HG03095 (cell line): ENCODE measurements around the gene NUDT16.
"Not testable (repeated sequence)": the region's sequence is repeated elsewhere in the genome, so short reads cannot be mapped to it uniquely, and the experiment has no call there.

Experiments used
- ATAC-seq: cut with Tn5 transposase; IDR thresholded peaks from one replicate; pipeline ENCODE4 v1.9.1; 2021; ENCODE audit warnings: moderate library complexity; ENCODE audit not compliant: unreplicated experiment

The NUDT16 gene

GRCh38 chr3:131381445-131382291 is at the start of gene NUDT16:
NUDT16 (plus strand) TSS chr3:131381774; CDS start chr3:131381805, 31 bp downstream.
- ATAC-seq: peak; percentile 99

- no peak for ATAC-seq
Observed at GRCh38 chr3:131338948-131339640, 42.5 kb upstream of the NUDT16 start.

- ATAC-seq: no peak
Observed at GRCh38 chr3:131341761-131342160, 39.8 kb upstream of the NUDT16 start.

- ATAC-seq: no peak
Observed at GRCh38 chr3:131348911-131349310, 32.7 kb upstream of the NUDT16 start.

GRCh38 chr3:131349454-131349853 is 32.1 kb upstream of the NUDT16 start:
- no peak for ATAC-seq

GRCh38 chr3:131349946-131350347 is 31.6 kb upstream of the NUDT16 start:
- ATAC-seq: no peak

- ATAC-seq: no peak
Observed at GRCh38 chr3:131350506-131350905, 31.1 kb upstream of the NUDT16 start.

- no peak for ATAC-seq
Observed at GRCh38 chr3:131353016-131353877, 28.3 kb upstream of the NUDT16 start.

- no peak for ATAC-seq
Observed at GRCh38 chr3:131353986-131354385, 27.6 kb upstream of the NUDT16 start.

- ATAC-seq: no peak
Observed at GRCh38 chr3:131356006-131356595, 25.5 kb upstream of the NUDT16 start.

GRCh38 chr3:131357275-131357674 is 24.3 kb upstream of the NUDT16 start:
- no peak for ATAC-seq

- ATAC-seq: no peak
Observed at GRCh38 chr3:131360191-131360755, 21.3 kb upstream of the NUDT16 start.

GRCh38 chr3:131361066-131361463 is 20.5 kb upstream of the NUDT16 start:
- not testable (repeated sequence) for ATAC-seq

- ATAC-seq: no peak
Observed at GRCh38 chr3:131361464-131362421, 19.8 kb upstream of the NUDT16 start.

- ATAC-seq: no peak
Observed at GRCh38 chr3:131363275-131363674, 18.3 kb upstream of the NUDT16 start.

GRCh38 chr3:131370935-131371687 is 10.5 kb upstream of the NUDT16 start:
- ATAC-seq: no peak

- ATAC-seq: no peak
Observed at GRCh38 chr3:131371688-131372066, 9.9 kb upstream of the NUDT16 start.

GRCh38 chr3:131374741-131375140 is 6.8 kb upstream of the NUDT16 start:
- no peak for ATAC-seq
